GM19467 (cell line): ENCODE measurements around the gene IFRD2.
"Not testable (repeated sequence)": the region's sequence is repeated elsewhere in the genome, so short reads cannot be mapped to it uniquely, and the experiment has no call there.

ENCODE experiments used
- ATAC-seq: cut with Tn5 transposase; IDR thresholded peaks from one replicate; pipeline ENCODE4 v1.9.1; 2021; ENCODE audit warnings: mild to moderate bottlenecking, moderate library complexity; ENCODE audit not compliant: unreplicated experiment

Gene IFRD2

DNA sequence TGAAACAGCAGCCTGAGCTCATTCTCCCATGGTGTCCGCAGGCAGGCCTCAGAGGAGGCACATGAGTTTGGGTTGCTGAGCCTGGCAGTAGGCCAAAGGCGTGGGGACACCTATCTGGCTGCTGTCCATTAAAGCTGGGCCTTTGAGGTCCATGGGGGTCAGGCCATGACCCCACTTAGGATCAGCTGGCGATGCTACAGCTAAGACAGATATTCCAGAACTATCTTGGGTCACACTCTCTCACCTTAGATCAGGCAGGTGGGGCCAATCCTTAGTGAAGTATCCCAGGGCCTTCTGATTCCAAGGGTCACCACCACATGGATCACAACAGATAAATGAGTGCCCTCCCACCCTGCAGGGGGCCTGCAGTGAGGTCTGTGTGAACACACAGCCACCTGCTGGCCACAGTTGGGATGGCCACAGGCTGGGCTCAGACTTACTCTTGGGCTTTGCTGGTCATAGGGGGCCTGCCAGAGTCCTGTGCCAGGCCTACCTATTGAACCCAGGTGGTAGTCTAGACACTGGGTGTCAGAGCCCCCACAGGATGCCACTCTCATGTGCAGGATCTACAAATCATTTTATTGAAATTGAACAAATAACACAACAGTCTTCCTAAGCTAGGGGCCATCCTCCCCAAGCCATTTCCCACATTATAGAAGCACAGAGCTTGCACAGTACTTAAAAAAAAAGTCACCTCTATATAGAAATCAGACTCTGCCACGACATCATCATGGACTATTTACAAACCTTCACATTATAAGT lies 32.3 kb upstream of the IFRD2 start:
- no peak for ATAC-seq

DNA sequence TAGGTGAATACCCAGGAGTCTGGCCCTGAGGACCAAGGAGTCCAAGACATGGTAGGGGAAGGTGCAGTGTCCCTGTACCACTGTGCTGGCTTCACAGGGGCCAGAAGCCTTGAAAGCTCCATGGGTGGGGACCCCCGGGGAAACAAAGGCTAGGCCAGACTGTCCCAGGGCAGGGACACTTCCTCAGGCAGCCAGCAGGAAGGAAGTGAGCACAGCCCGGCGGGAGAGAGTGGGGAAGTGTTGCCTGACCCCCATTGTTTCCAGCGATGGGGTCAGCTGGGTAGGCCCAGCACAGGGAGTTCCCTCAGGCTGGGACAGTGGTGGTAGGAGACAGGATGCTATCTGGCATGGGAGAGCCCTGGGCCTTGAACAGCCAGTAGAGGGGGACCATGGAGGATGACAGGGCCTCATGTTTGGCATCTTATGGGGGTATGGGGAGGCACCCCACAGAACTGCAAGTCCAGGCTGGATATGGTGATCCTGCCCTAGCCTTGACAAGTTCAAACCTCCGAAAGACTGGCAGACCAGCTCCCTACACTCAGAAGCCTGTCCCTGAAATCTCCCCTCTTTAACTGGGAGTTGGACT lies 31.5 kb upstream of the IFRD2 start:
- ATAC-seq = no peak

DNA sequence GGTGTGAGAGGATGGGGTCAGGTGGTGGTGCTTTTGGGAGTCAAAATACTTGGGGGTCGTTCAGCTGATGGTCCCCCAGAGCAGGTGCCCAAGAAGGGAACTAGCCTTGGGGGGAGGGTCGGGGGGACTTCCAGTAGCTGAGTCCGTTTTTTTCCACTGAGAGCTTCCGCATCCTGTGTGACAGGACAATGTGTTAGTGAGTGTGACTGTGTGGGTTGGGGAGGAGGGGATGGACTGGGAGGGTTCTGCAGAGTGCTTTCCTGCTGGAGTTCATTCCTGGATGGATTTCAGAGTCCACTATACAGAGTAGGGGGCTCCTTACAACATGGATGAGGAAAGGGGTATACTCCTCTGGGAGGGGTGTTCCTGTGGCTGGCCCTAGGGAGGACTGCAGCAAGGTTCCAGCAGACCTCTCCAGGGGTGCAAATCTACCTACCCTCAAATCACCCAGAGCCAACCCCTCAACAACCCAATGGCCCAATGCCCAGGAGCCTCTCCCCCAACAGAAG lies 30.9 kb upstream of the IFRD2 start:
- ATAC-seq = no peak

DNA sequence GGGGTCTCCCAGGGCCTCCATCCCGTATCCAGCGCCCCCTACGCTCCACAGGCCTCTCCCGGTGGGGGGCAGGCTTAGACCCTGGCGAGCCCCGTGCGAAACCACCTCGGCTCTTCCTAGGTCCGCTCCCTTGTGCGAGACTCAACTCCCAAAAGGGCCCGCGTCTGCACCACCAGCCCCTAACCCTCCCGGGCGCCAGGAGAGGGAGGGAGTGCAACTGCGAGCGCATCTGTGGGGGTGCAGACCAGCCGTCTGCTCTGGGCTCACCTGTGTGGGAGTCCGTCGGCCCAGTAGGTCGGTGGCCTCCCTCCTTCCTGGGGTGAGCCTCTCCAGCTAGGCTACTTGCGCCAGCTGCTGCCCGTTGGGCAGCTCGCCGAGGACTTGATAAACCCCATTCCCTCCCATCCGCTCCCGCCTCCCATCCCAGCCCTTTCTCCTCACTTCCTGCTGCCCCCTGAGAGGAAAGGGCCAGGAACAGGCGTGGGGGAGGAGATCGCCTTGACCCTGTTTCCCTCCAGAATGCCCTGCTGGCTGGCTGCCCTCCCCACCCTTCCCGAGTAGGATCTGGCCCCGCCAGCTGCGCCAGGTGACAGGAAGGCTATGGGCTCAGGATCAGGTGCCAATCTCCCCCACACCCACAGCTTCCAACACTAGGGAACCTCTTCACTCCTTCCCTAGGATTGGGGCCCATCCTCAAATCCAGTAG lies 30.3 kb upstream of the IFRD2 start, which contains the start of gene HYAL2:
TSS of gene HYAL2 (minus strand) at position 360 of the 706 bp plus-strand sequence. CDS start 2,256 bp downstream, outside the sequence.
- ATAC-seq = no peak

DNA sequence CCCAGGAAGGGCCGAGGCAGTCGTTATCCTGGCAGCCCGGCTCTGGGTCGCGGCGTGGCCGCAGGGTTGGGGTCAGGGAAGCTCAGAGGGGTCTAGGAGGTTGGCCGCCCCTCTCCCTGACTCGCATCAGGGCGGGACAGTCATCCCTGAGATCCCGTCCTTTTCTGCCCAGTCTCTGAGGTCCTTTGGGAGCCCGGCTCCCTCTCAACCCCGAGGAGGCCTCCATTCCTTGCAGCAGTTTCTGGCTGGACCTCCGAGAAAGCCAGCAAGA lies 29.8 kb upstream of the IFRD2 start:
- no peak for ATAC-seq

DNA sequence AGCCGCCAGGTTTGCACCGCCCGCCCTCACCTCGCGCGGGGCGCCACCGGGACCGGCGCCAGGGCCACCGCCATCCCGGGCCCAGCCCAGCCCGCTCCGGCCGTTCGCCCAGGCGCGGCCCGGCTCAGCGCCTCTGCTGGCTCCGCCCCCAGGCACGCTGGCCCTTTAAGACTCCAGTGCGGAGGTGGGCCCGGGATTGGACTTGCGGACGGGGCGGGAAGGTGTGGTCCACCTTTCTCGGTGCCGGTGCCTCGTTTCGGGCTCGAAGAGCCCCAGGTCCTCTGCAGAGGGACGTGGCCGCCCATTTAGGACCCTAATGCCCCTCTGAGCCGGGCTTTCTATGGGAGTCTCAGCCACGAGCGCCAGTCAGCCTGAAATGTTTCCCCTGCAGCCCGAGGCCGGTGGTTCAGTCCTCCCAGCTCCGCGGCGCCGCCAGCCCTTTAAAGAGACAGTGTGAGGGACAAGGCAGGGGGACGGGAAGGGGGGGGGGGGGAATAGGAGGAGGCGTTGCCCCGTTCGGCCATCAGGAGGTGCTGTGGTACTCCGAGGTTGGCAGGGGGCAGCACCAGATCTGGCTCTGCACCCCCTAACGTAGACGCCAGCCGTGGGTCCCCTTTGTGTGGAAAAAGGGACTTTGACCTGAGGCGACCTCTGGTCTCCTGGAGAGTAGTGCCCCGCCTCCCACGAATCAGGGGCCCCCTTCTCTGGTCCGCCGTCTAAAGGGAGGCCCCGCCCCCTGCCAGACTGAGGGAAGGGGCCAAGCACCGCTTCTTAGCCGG lies 29.3 kb upstream of the IFRD2 start:
- peak; percentile 70 for ATAC-seq

DNA sequence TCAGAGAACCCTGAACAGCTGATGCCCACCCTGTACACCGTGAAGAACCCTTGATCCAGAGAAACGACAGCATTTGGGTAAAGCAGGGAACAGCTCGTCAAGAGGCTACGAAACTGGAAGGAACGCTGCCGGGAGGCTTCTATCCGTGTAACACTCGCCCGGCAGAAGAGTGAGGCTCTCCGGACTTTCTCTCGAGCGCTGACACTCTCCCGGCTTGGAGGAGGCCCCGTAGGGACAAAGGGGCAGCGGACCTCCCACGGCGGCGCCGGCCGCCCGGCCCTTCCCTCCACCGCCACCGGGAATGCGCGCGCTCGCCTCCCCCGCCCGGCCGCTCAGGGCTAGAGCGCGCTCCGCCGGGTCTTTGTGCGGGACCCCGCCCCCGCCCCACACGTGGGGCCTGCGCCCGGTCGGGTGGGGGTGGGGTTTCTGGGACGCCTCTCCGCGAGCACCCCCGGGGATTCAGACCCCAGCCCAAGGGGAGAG lies 28.7 kb upstream of the IFRD2 start:
- peak; percentile 33 for ATAC-seq

DNA sequence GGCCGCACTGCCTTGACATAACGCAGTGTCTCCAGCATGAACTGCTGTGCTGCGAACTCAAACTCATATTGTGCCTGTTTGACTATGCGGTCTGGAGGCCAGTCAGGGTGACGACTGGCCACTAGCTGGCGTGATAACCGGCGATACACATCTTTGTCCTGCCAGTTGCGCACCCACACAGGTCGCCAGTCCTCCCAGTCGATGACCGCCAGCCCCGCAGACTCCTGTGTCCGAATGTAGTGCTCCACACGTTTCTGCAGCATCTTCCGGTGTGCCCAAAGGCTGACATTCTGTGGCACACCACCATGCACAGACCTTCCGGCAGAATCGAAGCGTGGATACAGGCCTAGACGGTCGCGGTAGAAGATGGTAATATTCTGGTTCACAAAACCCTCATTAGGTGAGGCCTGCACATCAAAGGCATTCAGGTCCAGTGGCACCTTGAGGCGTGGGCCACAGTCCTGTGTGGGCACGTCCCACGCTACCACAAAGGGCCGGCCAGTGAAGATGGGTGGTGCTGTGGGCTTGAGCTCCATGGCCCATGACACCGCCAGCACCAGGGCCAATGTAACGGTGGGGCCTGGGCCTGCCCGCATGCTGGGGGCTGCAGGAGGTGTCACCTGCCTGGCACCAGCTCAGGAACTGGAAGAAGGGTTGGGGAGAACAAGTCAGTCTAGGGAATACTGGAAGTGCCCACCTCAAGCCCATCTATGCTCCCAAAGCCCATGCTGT lies 27.8 kb upstream of the IFRD2 start:
- ATAC-seq = no peak

DNA sequence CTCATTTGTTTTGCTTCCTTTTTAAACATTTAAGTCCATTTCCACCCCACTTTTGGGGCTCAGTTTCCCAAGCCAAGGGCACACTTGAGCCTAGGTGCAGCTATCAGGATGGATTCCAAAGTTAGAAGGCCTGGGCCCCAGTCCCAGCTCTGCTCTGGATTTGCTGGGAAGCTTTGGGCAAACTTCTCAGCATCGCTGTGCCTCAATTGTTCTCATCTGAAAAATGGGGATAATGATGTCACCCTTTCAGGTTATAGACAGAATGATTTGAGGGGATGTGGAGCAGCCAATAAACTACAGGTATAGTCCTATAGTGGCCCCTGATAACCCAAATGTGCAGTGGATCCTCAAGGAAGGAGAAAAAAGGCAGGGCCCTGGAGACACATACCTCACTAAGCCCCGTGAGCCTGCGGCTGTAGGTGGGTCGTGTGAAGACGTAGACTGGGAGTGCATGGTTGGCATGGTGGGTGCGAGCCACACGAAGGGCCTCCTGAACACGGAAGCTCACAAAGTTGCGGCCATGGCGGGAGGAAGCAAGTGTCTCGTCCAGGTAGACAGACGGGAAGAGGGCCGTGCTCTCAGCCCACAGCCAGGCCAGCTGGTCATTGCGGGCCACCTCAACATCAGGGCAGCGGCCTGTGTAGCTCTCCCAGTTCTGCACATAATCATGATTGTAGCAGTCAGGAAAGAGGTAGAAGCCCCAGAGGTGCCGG lies 27.1 kb upstream of the IFRD2 start:
- no peak for ATAC-seq

DNA sequence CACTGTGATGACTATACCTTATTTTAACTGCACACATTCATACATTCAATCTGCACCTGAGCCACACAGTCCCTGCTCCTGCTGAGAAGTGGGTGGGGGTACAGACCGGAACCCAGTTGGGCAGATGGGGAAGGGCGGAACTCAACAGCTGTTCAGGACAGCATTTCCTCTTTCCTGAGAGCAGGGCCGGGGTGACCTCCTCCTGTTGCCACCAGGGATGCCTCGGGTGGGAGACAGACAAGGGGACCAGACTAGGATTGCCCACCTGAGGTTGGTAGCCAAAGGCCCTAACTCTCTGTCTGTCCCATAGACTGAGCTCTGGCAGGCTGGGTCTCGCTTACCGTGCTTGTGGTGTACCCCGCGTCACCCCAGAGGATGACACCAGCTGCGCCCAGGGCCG lies 26.4 kb upstream of the IFRD2 start:
- no peak for ATAC-seq

DNA sequence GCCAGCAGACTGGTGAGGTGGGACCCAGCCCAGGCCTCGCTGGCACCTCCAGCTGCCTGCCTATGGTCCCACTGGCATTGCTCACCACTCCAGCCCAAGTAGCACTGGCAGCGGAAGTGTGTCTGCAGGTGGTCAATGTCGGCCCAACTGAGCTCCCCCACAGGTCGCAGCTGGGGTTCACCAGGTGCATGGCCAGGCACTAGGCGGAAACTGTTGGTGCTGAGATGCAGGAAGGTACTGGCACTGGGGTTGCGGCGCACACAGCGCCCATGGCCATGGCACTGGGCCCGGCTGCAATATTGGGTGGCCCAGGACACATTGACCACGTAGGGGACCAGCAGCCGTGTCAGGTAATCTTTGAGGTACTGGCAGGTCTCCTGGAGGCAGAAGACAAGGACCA lies 25.9 kb upstream of the IFRD2 start:
- no peak for ATAC-seq

DNA sequence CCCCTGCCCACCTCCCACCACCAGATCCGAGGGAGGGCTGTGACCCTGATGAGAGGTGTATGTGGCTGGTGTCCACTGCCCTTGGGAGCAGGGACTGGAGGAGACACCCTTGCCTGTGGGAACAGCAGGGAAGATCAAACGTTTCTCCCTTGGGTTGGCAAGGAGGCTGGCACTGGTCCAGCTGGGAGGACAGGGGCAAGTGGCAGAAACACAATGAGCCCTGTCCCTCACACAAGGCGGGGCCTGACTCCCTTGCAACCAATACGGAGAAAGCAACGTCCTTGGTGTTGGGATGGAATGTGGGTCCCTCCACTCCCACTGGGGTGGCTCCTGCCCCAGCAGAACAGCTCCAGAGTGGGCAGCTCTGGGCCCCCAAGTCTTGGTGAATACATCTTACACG lies 25.1 kb upstream of the IFRD2 start:
- no peak for ATAC-seq

DNA sequence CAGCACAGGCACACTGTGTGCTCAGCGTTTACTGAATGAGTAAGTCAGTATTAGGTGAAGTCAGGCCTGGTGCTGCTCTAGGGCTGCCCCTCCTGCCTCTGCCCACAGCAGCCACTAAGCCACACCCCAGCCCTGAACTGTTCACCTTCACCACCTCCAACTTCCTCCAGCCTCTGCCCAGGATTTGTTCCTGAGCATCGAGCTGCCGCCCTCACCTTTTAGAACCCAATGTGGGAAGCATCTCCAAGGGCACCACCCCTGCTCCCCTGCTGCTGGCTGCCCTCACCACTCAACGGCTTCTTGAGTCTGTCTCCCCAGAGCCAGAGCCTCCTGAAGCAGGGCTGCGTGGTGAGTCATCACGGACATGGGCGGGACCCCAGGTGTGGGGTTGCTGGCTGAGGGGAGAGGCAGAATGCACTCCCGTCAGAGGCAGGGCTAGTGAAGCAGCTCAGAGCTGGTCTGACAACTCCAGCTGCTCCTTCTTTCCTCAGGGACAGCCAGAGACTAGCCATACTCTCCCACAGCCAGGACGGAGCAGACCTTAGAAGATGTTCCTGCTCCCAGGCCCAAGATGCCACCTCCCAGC lies 24.5 kb upstream of the IFRD2 start:
- ATAC-seq = no peak

DNA sequence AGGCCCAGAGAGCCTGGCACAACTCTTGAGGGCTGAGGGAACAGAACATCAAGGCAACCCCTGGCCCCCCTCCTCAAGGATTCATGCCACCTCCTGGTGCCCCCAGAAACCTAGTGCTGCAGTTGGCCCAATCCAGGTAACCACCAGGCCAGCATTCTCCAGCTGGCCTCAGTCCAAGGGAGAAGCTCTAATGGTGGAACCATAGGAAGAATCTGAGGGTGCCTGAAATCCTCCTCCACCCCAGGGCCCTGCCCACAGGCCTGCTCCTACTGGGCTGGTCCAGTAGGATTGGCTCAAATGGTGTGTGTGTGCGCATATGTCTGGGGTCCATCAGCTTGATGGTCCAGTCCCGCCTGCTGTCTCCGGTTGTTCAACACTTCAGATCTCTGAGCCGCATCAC lies 22.6 kb upstream of the IFRD2 start:
- no peak for ATAC-seq

DNA sequence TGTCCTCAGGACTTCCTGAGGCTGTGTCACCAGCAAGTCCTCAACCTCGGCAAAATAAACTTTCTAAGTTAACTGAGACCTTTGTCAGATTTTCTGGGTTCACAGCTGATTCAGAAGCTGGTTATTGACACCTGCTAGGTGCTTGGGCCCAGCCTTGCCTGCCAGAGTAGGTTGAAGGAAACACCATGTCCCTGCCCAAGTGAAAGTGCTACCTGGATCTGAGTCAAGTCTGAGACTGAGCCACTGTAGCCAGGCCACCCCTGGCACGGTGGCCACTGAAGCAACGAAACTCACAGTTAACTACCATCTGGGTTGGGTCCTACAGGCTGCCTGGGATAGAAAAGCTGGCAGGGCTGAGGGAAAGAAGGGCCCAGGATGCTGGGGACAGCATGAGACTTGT lies 22.1 kb upstream of the IFRD2 start:
- no peak for ATAC-seq

DNA sequence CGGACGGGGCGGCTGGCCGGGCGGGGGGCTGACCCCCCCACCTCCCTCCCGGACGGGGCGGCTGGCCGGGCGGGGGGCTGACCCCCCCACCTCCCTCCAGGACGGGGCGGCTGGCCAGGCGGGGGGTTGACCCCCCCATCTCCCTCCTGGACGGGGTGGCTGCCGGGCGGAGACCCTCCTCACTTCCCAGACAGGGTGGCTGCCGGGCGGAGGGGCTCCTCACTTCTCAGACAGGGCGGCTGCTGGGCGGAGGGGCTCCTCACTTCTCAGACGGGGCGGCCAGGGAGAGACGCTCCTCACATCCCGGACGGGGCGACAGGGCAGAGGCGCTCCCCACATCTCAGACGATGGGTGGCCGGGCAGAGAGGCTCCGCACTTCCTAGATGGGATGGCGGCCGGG lies 19.8 kb upstream of the IFRD2 start:
- ATAC-seq = not testable (repeated sequence)

DNA sequence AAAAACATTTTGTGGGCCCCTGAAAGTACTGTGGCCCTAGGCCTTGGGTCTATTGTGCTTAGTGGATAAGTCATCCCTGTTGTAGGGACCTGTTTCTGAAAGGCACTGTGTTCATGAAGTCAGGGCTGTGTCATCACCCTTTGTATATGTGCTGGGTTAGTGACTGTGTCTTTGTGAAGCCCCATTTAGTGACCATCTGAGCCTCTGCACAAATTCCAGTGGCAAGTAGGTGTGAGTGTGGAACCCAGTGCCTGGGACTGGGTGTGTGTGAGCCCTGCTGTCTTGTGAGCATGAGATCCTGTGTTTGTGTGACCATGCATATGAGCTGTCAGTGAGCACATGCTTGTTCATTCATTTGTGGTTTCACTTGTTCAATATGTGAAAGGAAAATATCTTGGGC lies 12.4 kb upstream of the IFRD2 start:
- no peak for ATAC-seq

DNA sequence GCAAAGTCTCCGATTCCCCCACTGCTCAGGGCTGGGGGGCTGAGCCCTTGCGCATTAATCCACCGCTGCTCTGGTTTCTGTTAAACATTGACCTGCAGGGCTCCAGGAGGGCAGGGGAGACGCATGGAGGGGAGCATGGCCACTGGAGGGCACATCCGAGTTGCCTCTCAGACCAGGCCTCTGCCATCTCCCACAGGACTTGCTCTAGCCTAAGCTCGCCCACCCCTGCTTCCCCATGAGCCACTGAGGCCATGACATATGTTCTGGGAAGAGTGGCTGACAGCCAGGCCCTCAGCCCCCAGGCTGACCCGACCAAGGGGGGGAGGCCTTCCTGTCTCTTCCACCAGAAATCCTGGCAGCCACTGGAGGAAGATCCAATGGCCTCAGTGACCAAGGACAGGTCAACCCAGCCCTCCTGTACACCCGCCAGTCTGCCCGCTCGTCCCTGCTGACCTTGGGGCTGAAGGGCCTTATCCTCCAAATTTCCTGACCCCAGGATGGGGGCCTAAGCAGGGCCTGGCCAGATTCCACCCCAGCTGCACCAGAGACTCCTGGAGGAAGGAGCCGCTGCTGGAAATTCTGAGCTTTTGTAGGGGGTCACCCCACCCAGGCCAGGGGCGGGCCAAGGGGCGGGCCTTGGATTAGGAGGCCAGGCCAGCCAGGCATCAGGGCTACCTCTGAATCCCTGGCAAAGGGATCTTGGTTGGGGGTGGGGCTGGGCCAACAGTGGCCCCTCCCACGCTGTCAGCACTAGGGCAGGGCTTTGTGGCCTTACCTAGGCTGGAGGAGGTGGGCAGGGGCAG lies 11.0 kb upstream of the IFRD2 start, which contains the start of gene HYAL1:
TSS of gene HYAL1 (minus strand) at position 562 of the 803 bp plus-strand sequence. CDS start 618 bp downstream, outside the sequence.
- no peak for ATAC-seq
